ENCODE measurements around the gene OXER1.

OXER1 gene

DNA sequence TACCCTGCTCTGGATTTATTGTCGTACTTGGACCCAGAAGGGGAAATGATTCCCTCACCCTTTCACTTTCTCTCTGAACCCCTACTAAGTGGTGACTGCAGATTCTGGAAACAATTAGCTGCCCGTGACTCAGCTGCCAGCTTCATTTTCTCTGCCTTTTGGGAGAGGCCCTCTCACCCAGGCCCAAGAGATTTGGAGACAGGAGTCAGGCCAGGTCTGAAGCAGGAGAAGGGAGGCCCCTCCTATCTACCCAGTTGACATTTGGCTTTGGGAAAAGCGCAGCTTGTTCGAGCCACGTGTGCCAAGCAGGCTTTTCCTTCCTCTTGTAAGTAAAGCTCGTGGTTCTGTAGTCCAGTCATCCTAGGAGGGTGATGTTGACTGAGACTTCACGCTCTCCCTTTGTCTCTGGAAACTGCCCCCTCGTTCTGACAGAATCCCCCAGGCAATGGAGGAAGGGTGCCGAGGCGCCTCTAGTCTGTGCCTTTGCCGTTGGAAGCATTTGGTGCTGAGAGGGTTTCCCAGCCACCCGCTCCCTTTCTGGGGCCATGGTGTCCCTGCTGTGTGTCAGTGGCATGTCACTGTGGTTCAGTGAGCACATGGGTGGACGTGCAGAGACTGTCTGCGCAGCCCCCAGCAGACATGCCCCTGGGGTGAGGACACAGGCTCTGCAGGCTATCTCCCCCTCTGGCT lies 8.6 kb downstream of the OXER1 start:
- H4K20me1 ChIP-seq (ENCODE audit: control insufficient read depth, insufficient read depth, low read depth, low read length): no peaks in the 10 kb centered on the region
- TF ChIP-seq CTCF (IDR thresholded peaks at IDR 0.05; ENCODE audit: low read depth, low read length, poor library complexity, severe bottlenecking) (no peak), EZH2phosphoT487 (IDR thresholded peaks at IDR 0.05; ENCODE audit: borderline replicate concordance, low read length) (no peak)
- H3K4me1 ChIP-seq (ENCODE audit: control insufficient read depth, low read length): peaks cover 41% of the 10 kb centered on the region
- H3K9me2 ChIP-seq (replicated peaks; ENCODE audit: control insufficient read depth, low read length): no peaks in the 10 kb centered on the region
- no peak overlapping the region for H3K27ac ChIP-seq (ENCODE audit: low read depth, low read length)
- H3K9me3 ChIP-seq (ENCODE audit: control insufficient read depth, insufficient read depth, low read length): no peaks in the 10 kb centered on the region
- no peaks in the 10 kb centered on the region for H3K27me3 ChIP-seq (ENCODE audit: control insufficient read depth, low read length)
- no peak overlapping the region for H3K4me3 ChIP-seq (ENCODE audit: low read length)
- no peaks in the 10 kb centered on the region for H3K36me3 ChIP-seq (ENCODE audit: control insufficient read depth, low read length)
- H3F3A ChIP-seq (ENCODE audit: control insufficient read depth, insufficient read depth): 0 out of 2 replicates have a peak, but pooled peaks cover 2% of the 10 kb centered on the region
- H3K79me2 ChIP-seq (ENCODE audit: control insufficient read depth, low read length): no peaks in the 10 kb centered on the region
- H3K4me2 ChIP-seq (ENCODE audit: low read length): no peak overlapping the region

DNA sequence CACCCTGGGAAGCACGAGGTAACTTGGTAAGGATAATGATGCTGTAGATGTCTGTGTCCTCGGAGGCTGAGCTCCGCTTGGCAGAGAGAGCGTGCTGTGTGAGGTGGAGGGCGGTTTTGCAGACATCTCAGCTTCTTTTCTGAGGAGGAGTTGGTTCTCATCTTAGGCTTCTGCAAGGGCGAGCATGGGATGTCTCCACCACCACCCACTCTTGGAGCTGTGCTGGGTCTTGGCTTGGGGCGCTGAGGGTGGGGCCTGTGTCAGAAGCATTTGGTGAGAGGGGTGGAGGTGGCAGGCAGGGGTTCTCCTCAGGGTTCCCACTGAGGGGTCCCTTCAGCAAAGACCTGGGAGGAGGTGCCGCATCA lies 9.2 kb downstream of the OXER1 start:
- TF ChIP-seq EZH2phosphoT487 (IDR thresholded peaks at IDR 0.05; ENCODE audit: borderline replicate concordance, low read length) (no peak), CTCF (IDR thresholded peaks at IDR 0.05; ENCODE audit: low read depth, low read length, poor library complexity, severe bottlenecking) (no peak)
- peak overlapping the region; percentile 68; the same call in 1 of the 2 replicates for H3K4me2 ChIP-seq (ENCODE audit: low read length)

GRCh38 chr2:42754021-42754775 lies 9.7 kb downstream of the OXER1 start:
- H3K9me3 ChIP-seq (ENCODE audit: control insufficient read depth, insufficient read depth, low read length): no peaks in the 10 kb centered on the region
- peak overlapping the region; percentile 24; the same call in 1 of the 2 replicates for H3K27ac ChIP-seq (ENCODE audit: low read depth, low read length)
- H3K4me1 ChIP-seq (ENCODE audit: control insufficient read depth, low read length): peaks cover 41% of the 10 kb centered on the region
- no peaks in the 10 kb centered on the region for H3K9me2 ChIP-seq (replicated peaks; ENCODE audit: control insufficient read depth, low read length)
- no peaks in the 10 kb centered on the region for H3K27me3 ChIP-seq (ENCODE audit: control insufficient read depth, low read length)
- no peaks in the 10 kb centered on the region for H3K79me2 ChIP-seq (ENCODE audit: control insufficient read depth, low read length)
- H3K4me2 ChIP-seq (ENCODE audit: low read length): peak overlapping the region; percentile 68
- H3K36me3 ChIP-seq (ENCODE audit: control insufficient read depth, low read length): no peaks in the 10 kb centered on the region
- H3F3A ChIP-seq (ENCODE audit: control insufficient read depth, insufficient read depth): 0 out of 2 replicates have a peak, but pooled peaks cover 2% of the 10 kb centered on the region
- H3K4me3 ChIP-seq (ENCODE audit: low read length): no peak overlapping the region
- no peaks in the 10 kb centered on the region for H4K20me1 ChIP-seq (ENCODE audit: control insufficient read depth, insufficient read depth, low read depth, low read length)
- TF ChIP-seq EZH2phosphoT487 (IDR thresholded peaks at IDR 0.05; ENCODE audit: borderline replicate concordance, low read length) (no peak), CTCF (IDR thresholded peaks at IDR 0.05; ENCODE audit: low read depth, low read length, poor library complexity, severe bottlenecking) (no peak)

More for the DNA sequence above, 9.2 kb downstream of the OXER1 start:
- Histone ChIP-seq H3K9me2 (replicated peaks; ENCODE audit: control insufficient read depth, low read length) (no peaks in the 10 kb centered on the region), H3K27me3 (ENCODE audit: control insufficient read depth, low read length) (no peaks in the 10 kb centered on the region), H3K79me2 (ENCODE audit: control insufficient read depth, low read length) (no peaks in the 10 kb centered on the region), H3K9me3 (ENCODE audit: control insufficient read depth, insufficient read depth, low read length) (no peaks in the 10 kb centered on the region), H3K4me3 (ENCODE audit: low read length) (no peak overlapping the region), H3K4me1 (ENCODE audit: control insufficient read depth, low read length) (peaks cover 41% of the 10 kb centered on the region), H3K27ac (ENCODE audit: low read depth, low read length) (no peak overlapping the region), H4K20me1 (ENCODE audit: control insufficient read depth, insufficient read depth, low read depth, low read length) (no peaks in the 10 kb centered on the region), H3F3A (ENCODE audit: control insufficient read depth, insufficient read depth) (0 out of 2 replicates have a peak, but pooled peaks cover 2% of the 10 kb centered on the region), H3K36me3 (ENCODE audit: control insufficient read depth, low read length) (no peaks in the 10 kb centered on the region)
